IMR-90 (cell line): ENCODE measurements around the gene LRP5.

ENCODE experiments used
- BHLHE40 ChIP-seq: fragments of 150-350 bp; IDR thresholded peaks from 2 replicates; pipeline ENCODE4 v1.6.1; 2016; ENCODE audit warnings: mild to moderate bottlenecking, low read depth, low read length
- CTCF ChIP-seq: conservative IDR thresholded peaks from 2 replicates; pipeline ENCODE4 v1.5.1; 2012; ENCODE audit warnings: mild to moderate bottlenecking, low read depth, low read length, improper control_type of control experiment
- FOS ChIP-seq: fragments of 150-350 bp; IDR thresholded peaks from 2 replicates; pipeline ENCODE4 v1.6.1; 2016; ENCODE audit warnings: low read depth, low read length
- POLR2A ChIP-seq: IDR thresholded peaks from 2 replicates; pipeline ENCODE4 v1.6.1; 2012; ENCODE audit warnings: mild to moderate bottlenecking, low read depth, low read length
- SMC3 ChIP-seq: fragments of 150-350 bp; IDR thresholded peaks from 2 replicates; pipeline ENCODE4 v1.6.1; 2016; ENCODE audit warnings: low read depth, mild to moderate bottlenecking, antibody characterized with exemption, low read length, moderate library complexity
- USF2 ChIP-seq: fragments of 150-350 bp; IDR thresholded peaks from 2 replicates; pipeline ENCODE4 v1.6.1; 2017; ENCODE audit warnings: mild to moderate bottlenecking, antibody characterized with exemption, low read length, low read depth

- no peak for TF ChIP-seq CTCF
- no peak for TF ChIP-seq POLR2A
- no peak for TF ChIP-seq SMC3
- no peak for TF ChIP-seq FOS
- TF ChIP-seq USF2 = no peak
- TF ChIP-seq BHLHE40 = no peak
These were observed 63.4 kb downstream of the LRP5 start for GRCh38 chr11:68375766-68376165.
